HepG2 (cell line): ENCODE data around the gene ZDHHC14. TPM values are rescaled to one million over a fixed set of nuclear protein-coding genes. Genes with fewer than 3 reads are reported as not detected.

ENCODE experiments used
- ATAC-seq: fragments of 200-7000 bp; cut with Tn5 transposase; 3 replicates; pipeline ENCODE4 v1.9.1; 2020; ENCODE audit warnings: mild to moderate bottlenecking, moderate library complexity
- BruUV-seq: library from RNA; stranded (reverse); fragments of 400-500 nt; replicated peaks from 2 replicates; lab custom pipeline; 2021; lab: Mats Ljungman, UMichigan
- CTCF ChIA-PET: fragments of 300-600 bp; formaldehyde crosslinking; extraction: SDS; loops from one replicate; lab custom pipeline; 2021; ENCODE audit warnings: low total read pairs, inconsistent platforms, low intra/inter-chr PET ratio; lab: Yijun Ruan, JAX
- POLR2A ChIA-PET: fragments of 350-600 bp; sonication (Branson Sonifier 250); formaldehyde crosslinking; loops from one replicate; lab custom pipeline; 2020; ENCODE audit warnings: antibody characterized with exemption, inconsistent platforms; lab: Yijun Ruan, JAX
- DNase-seq: peaks from one replicate; pipeline ENCODE4 v3.0.0-alpha.2; 2015; ENCODE audit warnings: low spot score
- FAIRE-seq: peaks from 3 replicates; lab custom pipeline; 2011; peaks lifted over from hg19 to GRCh38; lab: Jason Lieb, UNC
- H2AFZ ChIP-seq: one replicate; pipeline ENCODE4 v1.6.1; 2011; ENCODE audit warnings: low read length, inconsistent platforms
- H3K27ac ChIP-seq: fragments of 300-600 bp; 3 replicates; pipeline ENCODE4 v1.8.0; 2011; ENCODE audit warnings: mixed run types, mild to moderate bottlenecking, mixed read lengths, low read length, inconsistent platforms; ENCODE audit not compliant: insufficient read depth; ENCODE audit errors: extremely low read length
- H3K27me3 ChIP-seq, 2 experiments: fragments of 200-600 bp in 1 of 2; 2 replicates in 1 of 2; 3 replicates in 1 of 2; pipeline versions ENCODE4 v1.6.0 to v1.8.0; 2011; ENCODE audit warnings: low read length in 2 of 2, mild to moderate bottlenecking in 2 of 2, moderate library complexity in 2 of 2, inconsistent platforms in 1 of 2; ENCODE audit not compliant: insufficient read depth in 2 of 2, control insufficient read depth in 1 of 2
- H3K36me3 ChIP-seq, 2 experiments: fragments of 200-600 bp in 1 of 2; replicated peaks in 1 of 2; 2 replicates in 1 of 2; 3 replicates in 1 of 2; pipeline versions ENCODE4 v1.5.1 to v1.8.0; 2011; ENCODE audit warnings: low read length in 2 of 2, inconsistent platforms in 1 of 2; ENCODE audit not compliant: insufficient read depth in 2 of 2, control insufficient read depth in 1 of 2
- H3K4me1 ChIP-seq: 2 replicates; pipeline ENCODE4 v1.5.1; 2012; ENCODE audit warnings: low read length, inconsistent platforms; ENCODE audit not compliant: insufficient read depth
- H3K4me2 ChIP-seq: 2 replicates; pipeline ENCODE4 v1.6.0; 2011; ENCODE audit warnings: low read depth, low read length, inconsistent platforms
- H3K4me3 ChIP-seq, 3 experiments: fragments of 200-600 bp in 1 of 3; sonication (generic), shearing (Covaris generic) in 1 of 3; replicated peaks in 1 of 3; 2 replicates each; pipeline ENCODE4 v1.5.1; 2011 to 2016; ENCODE audit warnings: low read length in 3 of 3, inconsistent platforms in 2 of 3, low read depth in 2 of 3, mild to moderate bottlenecking in 2 of 3, control low read depth in 1 of 3, mixed read lengths in 1 of 3; ENCODE audit not compliant: insufficient read depth in 1 of 3
- H3K79me2 ChIP-seq: one replicate; pipeline ENCODE4 v1.6.1; 2011; ENCODE audit warnings: low read length, inconsistent platforms; ENCODE audit not compliant: insufficient read depth
- H3K9ac ChIP-seq: 2 replicates; pipeline ENCODE4 v1.6.0; 2011; ENCODE audit warnings: mild to moderate bottlenecking, low read depth, low read length, inconsistent platforms; ENCODE audit not compliant: insufficient read depth
- H3K9me3 ChIP-seq: 2 replicates; pipeline ENCODE4 v1.5.1; 2012; ENCODE audit warnings: mild to moderate bottlenecking, low read length
- H4K20me1 ChIP-seq: 2 replicates; pipeline ENCODE4 v1.6.0; 2011; ENCODE audit warnings: inconsistent platforms, mild to moderate bottlenecking, low read length, moderate library complexity; ENCODE audit not compliant: insufficient read depth
- ARNT ChIP-seq: fragments of 450-650 bp; IDR thresholded peaks from 2 replicates; pipeline ENCODE4 v1.6.1; 2017
- ATF7-NPFF ChIP-seq: sonication (generic); formaldehyde crosslinking; IDR thresholded peaks from 2 replicates; pipeline ENCODE4 v1.8.1; 2023; ENCODE audit warnings: mild to moderate bottlenecking, low read depth, missing genetic modification reagents, moderate library complexity
- CEBPB ChIP-seq: IDR thresholded peaks from 2 replicates; pipeline ENCODE4 v1.6.1; 2011; ENCODE audit warnings: low read depth, low read length, improper control_type of control experiment, borderline replicate concordance
- GFI1 ChIP-seq: sonication (generic); formaldehyde crosslinking; IDR thresholded peaks from 2 replicates; pipeline ENCODE4 v1.5.0; 2020; ENCODE audit warnings: missing genetic modification reagents, mild to moderate bottlenecking, borderline replicate concordance
- HNRNPL ChIP-seq: fragments of 200-400 bp; formaldehyde crosslinking; IDR thresholded peaks from 2 replicates; pipeline ENCODE4 v1.6.1; 2017; ENCODE audit warnings: mild to moderate bottlenecking, low read depth, low read length
- MAFK ChIP-seq, 2 experiments: IDR thresholded peaks in 1 of 2; conservative IDR thresholded peaks in 1 of 2; 2 replicates each; pipeline ENCODE4 v1.6.1; 2011; ENCODE audit warnings: improper control_type of control experiment in 2 of 2, low read length in 2 of 2
- NFRKB ChIP-seq: fragments of 450-650 bp; IDR thresholded peaks from 2 replicates; pipeline ENCODE4 v1.6.1; 2017
- PHF21A ChIP-seq: sonication (generic); formaldehyde crosslinking; IDR thresholded peaks from 2 replicates; pipeline ENCODE4 v1.5.0; 2020; ENCODE audit warnings: mild to moderate bottlenecking, missing genetic modification reagents
- SIX4 ChIP-seq: sonication (generic); formaldehyde crosslinking; IDR thresholded peaks from 2 replicates; pipeline ENCODE4 v1.4.0; 2020; ENCODE audit warnings: missing genetic modification reagents
- SP1 ChIP-seq, 2 experiments: fragments of 450-650 bp in 1 of 2; sonication (generic) in 1 of 2; formaldehyde crosslinking in 1 of 2; IDR thresholded peaks; 2 replicates each; pipeline versions ENCODE4 v1.4.0 to v1.6.1; 2016 to 2020; ENCODE audit warnings: missing genetic modification reagents in 1 of 2
- THAP7 ChIP-seq: sonication (generic); formaldehyde crosslinking; IDR thresholded peaks from 2 replicates; pipeline ENCODE4 v1.8.1; 2023; ENCODE audit warnings: mild to moderate bottlenecking, missing genetic modification reagents
- WGBS: methylation state at CpG from one replicate; pipeline ENCODE4 v1.1.6; 2017; ENCODE audit warnings: low lambda C conversion rate; 5-methylcytosine and 5-hydroxymethylcytosine counted together
- in situ Hi-C: cut with HindIII; loops from 2 replicates; pipeline ENCODE4 v1.10.0; 2017; ENCODE audit warnings: low pct_unique_long_range_greater_than_20kb; ENCODE audit not compliant: extremely low pct_ligation_motif_present
- intact Hi-C: fragments of 100-400 bp; cut with micrococcal nuclease; formaldehyde crosslinking; loops from one replicate; pipeline ENCODE4 v1.10.0; 2022; ENCODE audit not compliant: unreplicated experiment
- polyA plus RNA-seq, 8 experiments: library from polyadenylated mRNA; depleted of rRNA in 3 of 8; stranded (reverse) in 7 of 8; unstranded in 1 of 8; fragments of >200 nt; fragmentation: Illumina TruSeq in 4 of 8; extraction: Trizol in 4 of 8; gene quantifications; 2 replicates each; pipeline versions ENCODE4 v1.2.1 to v1.2.3, GENCODE V29; 2011 to 2016; ENCODE audit warnings: low read depth in 4 of 8, missing spikeins in 1 of 8, mixed read lengths in 1 of 8; ENCODE audit not compliant: insufficient read depth in 1 of 8
- total RNA-seq, 5 experiments: library from RNA; depleted of rRNA; stranded (reverse); fragments of >200 nt; fragmentation: Illumina TruSeq; extraction: Trizol; gene quantifications; 2 replicates each; pipeline ENCODE4 v1.2.3, GENCODE V29; 2016; ENCODE audit warnings: low read depth in 1 of 5
- TF ChIP-seq, protein P1 (sequence below): sonication (generic); formaldehyde crosslinking; IDR thresholded peaks from 2 replicates; pipeline ENCODE4 v1.9.0; 2021; ENCODE audit warnings: mild to moderate bottlenecking, missing genetic modification reagents
- TF ChIP-seq, protein P2 (sequence below): sonication (generic); formaldehyde crosslinking; IDR thresholded peaks from 2 replicates; pipeline ENCODE4 v1.4.0; 2020; ENCODE audit warnings: missing genetic modification reagents, mild to moderate bottlenecking, borderline replicate concordance

Gene ZDHHC14
- total and polyA plus RNA-seq, 2 of the 13 experiments (the other 11 are each of a cell fraction or from before 2014, with no cell fraction given): 3.7 to 9.5 TPM

DNA sequence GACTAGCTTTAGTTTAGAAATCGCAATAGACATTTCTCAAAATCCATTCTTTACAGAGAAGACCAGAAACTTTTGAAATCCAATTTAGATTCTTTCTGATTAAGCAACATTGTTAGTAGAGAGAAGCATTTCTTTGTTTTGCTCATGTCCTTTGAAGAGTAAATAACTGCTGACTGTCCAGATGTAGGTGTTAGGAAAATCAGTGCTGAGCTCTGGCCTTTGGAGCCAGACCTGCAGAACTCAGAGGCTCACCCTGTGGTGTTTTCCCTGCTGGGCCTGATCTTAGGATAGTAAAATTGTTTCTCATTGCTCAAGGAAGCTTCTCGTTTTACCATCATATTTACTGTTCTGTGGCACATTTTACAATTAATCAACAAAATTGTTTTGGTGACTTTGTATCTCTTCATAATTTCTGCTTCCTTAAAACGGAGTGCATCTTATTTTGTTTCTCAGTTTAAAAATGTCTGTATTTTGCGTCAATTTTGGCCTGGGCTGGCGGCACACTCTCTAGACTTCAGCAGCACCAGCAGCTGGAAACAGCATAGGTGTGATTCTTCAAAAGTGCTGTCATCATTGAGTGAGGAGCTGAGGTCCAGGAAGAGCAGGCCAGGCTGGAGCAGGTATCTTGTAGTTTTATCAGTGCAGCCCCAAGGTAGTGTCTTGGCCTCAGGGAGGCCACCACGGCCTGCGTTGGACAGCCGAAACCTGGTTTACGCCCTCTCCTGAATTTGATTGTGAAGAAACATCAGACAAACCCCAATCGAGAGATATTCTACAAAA lies 8.3 kb upstream of the ZDHHC14 start:
- in situ Hi-C loops: no loop called here
- ChIA-PET CTCF (no interaction called here), POLR2A (interaction anchor here (1.6 kb wide), 1 partner anchor 49 kb away, joined by 10 read pairs; the partner anchor contains the start of gene TMEM242)
- BruUV-seq: no TSS peak
- FAIRE-seq (no peak), DNase-seq (no peak), ATAC-seq (peak; percentile 81)
- Histone ChIP-seq H2AFZ (no peak overlapping the region), H3K4me2 (no peak overlapping the region), H3K79me2 (no peaks in the 10 kb centered on the region), H3K27me3 (peaks cover 0 to 4% of the 10 kb centered on the region in 2 experiments; a peak in 1 of 5 replicates), H3K27ac (no peak overlapping the region), H3K36me3 (no peaks in the 10 kb centered on the region), H4K20me1 (no peaks in the 10 kb centered on the region), H3K4me3 (no peak overlapping the region), H3K9me3 (no peaks in the 10 kb centered on the region), H3K4me1 (peaks cover 30% of the 10 kb centered on the region; the same call in 1 of the 2 replicates), H3K9ac (no peak overlapping the region)
- intact Hi-C loops: no loop called here
- WGBS: 40% methylated on average over 10 of the region's 10 CpGs
- no peak for TF ChIP-seq HNRNPL
- no peak for TF ChIP-seq SIX4
- peak; percentile 75; the same call in 1 of the 2 replicates for TF ChIP-seq GFI1 (CRISPR knock-in tag)
- TF ChIP-seq, protein P1, sequence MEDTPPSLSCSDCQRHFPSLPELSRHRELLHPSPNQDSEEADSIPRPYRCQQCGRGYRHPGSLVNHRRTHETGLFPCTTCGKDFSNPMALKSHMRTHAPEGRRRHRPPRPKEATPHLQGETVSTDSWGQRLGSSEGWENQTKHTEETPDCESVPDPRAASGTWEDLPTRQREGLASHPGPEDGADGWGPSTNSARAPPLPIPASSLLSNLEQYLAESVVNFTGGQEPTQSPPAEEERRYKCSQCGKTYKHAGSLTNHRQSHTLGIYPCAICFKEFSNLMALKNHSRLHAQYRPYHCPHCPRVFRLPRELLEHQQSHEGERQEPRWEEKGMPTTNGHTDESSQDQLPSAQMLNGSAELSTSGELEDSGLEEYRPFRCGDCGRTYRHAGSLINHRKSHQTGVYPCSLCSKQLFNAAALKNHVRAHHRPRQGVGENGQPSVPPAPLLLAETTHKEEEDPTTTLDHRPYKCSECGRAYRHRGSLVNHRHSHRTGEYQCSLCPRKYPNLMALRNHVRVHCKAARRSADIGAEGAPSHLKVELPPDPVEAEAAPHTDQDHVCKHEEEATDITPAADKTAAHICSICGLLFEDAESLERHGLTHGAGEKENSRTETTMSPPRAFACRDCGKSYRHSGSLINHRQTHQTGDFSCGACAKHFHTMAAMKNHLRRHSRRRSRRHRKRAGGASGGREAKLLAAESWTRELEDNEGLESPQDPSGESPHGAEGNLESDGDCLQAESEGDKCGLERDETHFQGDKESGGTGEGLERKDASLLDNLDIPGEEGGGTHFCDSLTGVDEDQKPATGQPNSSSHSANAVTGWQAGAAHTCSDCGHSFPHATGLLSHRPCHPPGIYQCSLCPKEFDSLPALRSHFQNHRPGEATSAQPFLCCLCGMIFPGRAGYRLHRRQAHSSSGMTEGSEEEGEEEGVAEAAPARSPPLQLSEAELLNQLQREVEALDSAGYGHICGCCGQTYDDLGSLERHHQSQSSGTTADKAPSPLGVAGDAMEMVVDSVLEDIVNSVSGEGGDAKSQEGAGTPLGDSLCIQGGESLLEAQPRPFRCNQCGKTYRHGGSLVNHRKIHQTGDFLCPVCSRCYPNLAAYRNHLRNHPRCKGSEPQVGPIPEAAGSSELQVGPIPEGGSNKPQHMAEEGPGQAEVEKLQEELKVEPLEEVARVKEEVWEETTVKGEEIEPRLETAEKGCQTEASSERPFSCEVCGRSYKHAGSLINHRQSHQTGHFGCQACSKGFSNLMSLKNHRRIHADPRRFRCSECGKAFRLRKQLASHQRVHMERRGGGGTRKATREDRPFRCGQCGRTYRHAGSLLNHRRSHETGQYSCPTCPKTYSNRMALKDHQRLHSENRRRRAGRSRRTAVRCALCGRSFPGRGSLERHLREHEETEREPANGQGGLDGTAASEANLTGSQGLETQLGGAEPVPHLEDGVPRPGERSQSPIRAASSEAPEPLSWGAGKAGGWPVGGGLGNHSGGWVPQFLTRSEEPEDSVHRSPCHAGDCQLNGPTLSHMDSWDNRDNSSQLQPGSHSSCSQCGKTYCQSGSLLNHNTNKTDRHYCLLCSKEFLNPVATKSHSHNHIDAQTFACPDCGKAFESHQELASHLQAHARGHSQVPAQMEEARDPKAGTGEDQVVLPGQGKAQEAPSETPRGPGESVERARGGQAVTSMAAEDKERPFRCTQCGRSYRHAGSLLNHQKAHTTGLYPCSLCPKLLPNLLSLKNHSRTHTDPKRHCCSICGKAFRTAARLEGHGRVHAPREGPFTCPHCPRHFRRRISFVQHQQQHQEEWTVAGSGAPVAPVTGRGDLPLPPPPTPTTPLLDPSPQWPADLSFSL (CRISPR knock-in tag): no peak
- TF ChIP-seq SP1 (IDR thresholded peaks at IDR 0.05): no peak
- no peak for TF ChIP-seq SP1 (CRISPR knock-in tag; IDR thresholded peaks at IDR 0.05)
- TF ChIP-seq THAP7: no peak
- 0 out of 2 replicates have a peak, but pooled peaks have one; percentile 10 for TF ChIP-seq PHF21A (CRISPR knock-in tag)
- TF ChIP-seq ATF7-NPFF: no peak
- TF ChIP-seq CEBPB: peak; percentile 47; the same call in 1 of the 2 replicates
- no peak for TF ChIP-seq ARNT
- TF ChIP-seq MAFK (conservative IDR thresholded peaks at IDR 0.05 in 1 of 2, IDR thresholded peaks at IDR 0.05 in 1 of 2; ENCODE audit: low read length in 2 of 2): peak; percentile 85 to 86
- no peak for TF ChIP-seq NFRKB
- TF ChIP-seq, protein P2, sequence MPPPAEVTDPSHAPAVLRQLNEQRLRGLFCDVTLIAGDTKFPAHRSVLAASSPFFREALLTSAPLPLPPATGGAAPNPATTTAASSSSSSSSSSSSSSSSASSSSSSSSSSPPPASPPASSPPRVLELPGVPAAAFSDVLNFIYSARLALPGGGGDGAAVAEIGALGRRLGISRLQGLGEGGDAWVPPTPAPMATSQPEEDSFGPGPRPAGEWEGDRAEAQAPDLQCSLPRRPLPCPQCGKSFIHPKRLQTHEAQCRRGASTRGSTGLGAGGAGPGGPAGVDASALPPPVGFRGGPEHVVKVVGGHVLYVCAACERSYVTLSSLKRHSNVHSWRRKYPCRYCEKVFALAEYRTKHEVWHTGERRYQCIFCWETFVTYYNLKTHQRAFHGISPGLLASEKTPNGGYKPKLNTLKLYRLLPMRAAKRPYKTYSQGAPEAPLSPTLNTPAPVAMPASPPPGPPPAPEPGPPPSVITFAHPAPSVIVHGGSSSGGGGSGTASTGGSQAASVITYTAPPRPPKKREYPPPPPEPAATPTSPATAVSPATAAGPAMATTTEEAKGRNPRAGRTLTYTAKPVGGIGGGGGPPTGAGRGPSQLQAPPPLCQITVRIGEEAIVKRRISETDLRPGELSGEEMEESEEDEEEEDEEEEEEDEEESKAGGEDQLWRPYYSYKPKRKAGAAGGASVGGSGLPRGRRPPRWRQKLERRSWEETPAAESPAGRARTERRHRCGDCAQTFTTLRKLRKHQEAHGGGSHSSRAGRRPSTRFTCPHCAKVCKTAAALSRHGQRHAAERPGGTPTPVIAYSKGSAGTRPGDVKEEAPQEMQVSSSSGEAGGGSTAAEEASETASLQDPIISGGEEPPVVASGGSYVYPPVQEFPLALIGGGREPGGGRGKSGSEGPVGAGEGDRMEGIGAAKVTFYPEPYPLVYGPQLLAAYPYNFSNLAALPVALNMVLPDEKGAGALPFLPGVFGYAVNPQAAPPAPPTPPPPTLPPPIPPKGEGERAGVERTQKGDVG (CRISPR knock-in tag): no peak
